ENCODE results near the gene USP13.

DNA sequence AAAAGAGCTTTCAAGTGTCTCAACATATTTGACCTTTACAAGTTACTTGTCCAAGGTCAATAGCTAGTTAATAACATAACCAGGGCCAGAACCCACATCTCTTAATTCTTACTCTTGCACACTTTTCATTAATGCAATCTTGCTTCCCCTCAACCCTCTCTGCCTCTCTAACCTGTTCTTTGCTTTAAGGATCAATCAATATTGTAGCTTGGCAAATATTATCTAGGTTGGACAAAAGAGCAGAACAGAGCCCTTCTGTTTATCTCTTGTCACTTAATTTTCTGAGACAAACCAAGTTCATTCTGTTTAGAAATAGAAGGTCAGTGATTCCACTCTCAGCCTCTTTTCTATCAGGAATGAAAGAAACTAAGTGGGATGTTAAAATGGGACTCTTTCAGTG lies 180.5 kb downstream of the USP13 start:
- TF ChIP-seq CTCF (IDR thresholded peaks at IDR 0.05 in 2 of 3, conservative IDR thresholded peaks at IDR 0.05 in 1 of 3; ENCODE audit: control insufficient read depth in 2 of 3, extremely low read depth in 1 of 3, insufficient read depth in 1 of 3, low read depth in 3 of 3, low read length in 3 of 3) (no peak), POLR2A (IDR thresholded peaks at IDR 0.05; ENCODE audit: low read depth, low read length) (no peak), SMC3 (IDR thresholded peaks at IDR 0.05; ENCODE audit: borderline replicate concordance, low read length) (no peak), E2F4 (IDR thresholded peaks at IDR 0.05; ENCODE audit: low read depth, low read length) (no peak), SREBF2 (IDR thresholded peaks at IDR 0.05; ENCODE audit: low read length) (no peak), NFIC (IDR thresholded peaks at IDR 0.05; ENCODE audit: low read depth, low read length) (no peak), LARP7 (IDR thresholded peaks at IDR 0.05) (no peak), NR2F1 (conservative IDR thresholded peaks at IDR 0.05) (no peak), CBFB (IDR thresholded peaks at IDR 0.05; ENCODE audit: low read depth) (no peak)
- TF ChIP-seq, protein P1, sequence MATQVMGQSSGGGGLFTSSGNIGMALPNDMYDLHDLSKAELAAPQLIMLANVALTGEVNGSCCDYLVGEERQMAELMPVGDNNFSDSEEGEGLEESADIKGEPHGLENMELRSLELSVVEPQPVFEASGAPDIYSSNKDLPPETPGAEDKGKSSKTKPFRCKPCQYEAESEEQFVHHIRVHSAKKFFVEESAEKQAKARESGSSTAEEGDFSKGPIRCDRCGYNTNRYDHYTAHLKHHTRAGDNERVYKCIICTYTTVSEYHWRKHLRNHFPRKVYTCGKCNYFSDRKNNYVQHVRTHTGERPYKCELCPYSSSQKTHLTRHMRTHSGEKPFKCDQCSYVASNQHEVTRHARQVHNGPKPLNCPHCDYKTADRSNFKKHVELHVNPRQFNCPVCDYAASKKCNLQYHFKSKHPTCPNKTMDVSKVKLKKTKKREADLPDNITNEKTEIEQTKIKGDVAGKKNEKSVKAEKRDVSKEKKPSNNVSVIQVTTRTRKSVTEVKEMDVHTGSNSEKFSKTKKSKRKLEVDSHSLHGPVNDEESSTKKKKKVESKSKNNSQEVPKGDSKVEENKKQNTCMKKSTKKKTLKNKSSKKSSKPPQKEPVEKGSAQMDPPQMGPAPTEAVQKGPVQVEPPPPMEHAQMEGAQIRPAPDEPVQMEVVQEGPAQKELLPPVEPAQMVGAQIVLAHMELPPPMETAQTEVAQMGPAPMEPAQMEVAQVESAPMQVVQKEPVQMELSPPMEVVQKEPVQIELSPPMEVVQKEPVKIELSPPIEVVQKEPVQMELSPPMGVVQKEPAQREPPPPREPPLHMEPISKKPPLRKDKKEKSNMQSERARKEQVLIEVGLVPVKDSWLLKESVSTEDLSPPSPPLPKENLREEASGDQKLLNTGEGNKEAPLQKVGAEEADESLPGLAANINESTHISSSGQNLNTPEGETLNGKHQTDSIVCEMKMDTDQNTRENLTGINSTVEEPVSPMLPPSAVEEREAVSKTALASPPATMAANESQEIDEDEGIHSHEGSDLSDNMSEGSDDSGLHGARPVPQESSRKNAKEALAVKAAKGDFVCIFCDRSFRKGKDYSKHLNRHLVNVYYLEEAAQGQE (IDR thresholded peaks at IDR 0.05; ENCODE audit: low read depth, low read length): no peak
